GM18499 (cell line): ENCODE measurements around the gene ELMOD2.

ENCODE experiments used
- ATAC-seq: cut with Tn5 transposase; IDR thresholded peaks from one replicate; pipeline ENCODE4 v1.9.1; 2021; ENCODE audit warnings: moderate number of reproducible peaks; ENCODE audit not compliant: insufficient read depth, unreplicated experiment

The ELMOD2 gene

GRCh38 chr4:140579278-140579677 is 55.3 kb downstream of the ELMOD2 start:
- no peak for ATAC-seq

- no peak for ATAC-seq
These were observed 57.1 kb downstream of the ELMOD2 start for GRCh38 chr4:140581078-140581477.

GRCh38 chr4:140584439-140584838 is 60.5 kb downstream of the ELMOD2 start:
- no peak for ATAC-seq

- peak; percentile 79 for ATAC-seq
These were observed 71.1 kb downstream of the ELMOD2 start for GRCh38 chr4:140595065-140595464.

- no peak for ATAC-seq
These were observed 76.4 kb downstream of the ELMOD2 start for GRCh38 chr4:140600408-140600807.

GRCh38 chr4:140602714-140603113 is 78.7 kb downstream of the ELMOD2 start:
- no peak for ATAC-seq

- ATAC-seq: no peak
These were observed 79.3 kb downstream of the ELMOD2 start for GRCh38 chr4:140603286-140603685.
